Stimulated activated CD4-positive, alpha-beta T cell treated with anti-CD3 and anti-CD28 coated beads, Interleukin-15, amount 100 ng/mL, for 24 hours (primary cell): ENCODE measurements around the gene IGFN1.

Experiments
- DNase-seq: peaks from one replicate; pipeline ENCODE4 v3.0.0-alpha.2; 2020

Gene IGFN1

GRCh38 chr1:201163707-201164106, 26.9 kb upstream of the IGFN1 start:
- DNase-seq, result no peak

GRCh38 chr1:201164645-201165044, 26.0 kb upstream of the IGFN1 start:
- DNase-seq, result no peak

GRCh38 chr1:201167041-201167991, 23.3 kb upstream of the IGFN1 start:
- no peak for DNase-seq

- DNase-seq, result no peak
Observed at GRCh38 chr1:201169203-201169602, 21.4 kb upstream of the IGFN1 start.

GRCh38 chr1:201169971-201170532, 20.6 kb upstream of the IGFN1 start:
- DNase-seq, result no peak

GRCh38 chr1:201170533-201171062, 20.0 kb upstream of the IGFN1 start:
- peak; percentile 88 for DNase-seq

GRCh38 chr1:201171063-201172036, 19.3 kb upstream of the IGFN1 start:
- peak; percentile 74 for DNase-seq

- DNase-seq, result no peak
Observed at GRCh38 chr1:201172326-201172725, 18.3 kb upstream of the IGFN1 start.

- peak; percentile 24 for DNase-seq
Observed at GRCh38 chr1:201172999-201173610, 17.5 kb upstream of the IGFN1 start.

GRCh38 chr1:201173736-201174135, 16.9 kb upstream of the IGFN1 start:
- no peak for DNase-seq

- DNase-seq, result no peak
Observed at GRCh38 chr1:201175820-201176500, 14.7 kb upstream of the IGFN1 start.

- DNase-seq, result no peak
Observed at GRCh38 chr1:201176940-201177339, 13.7 kb upstream of the IGFN1 start.

- DNase-seq, result no peak
Observed at GRCh38 chr1:201178718-201179117, 11.9 kb upstream of the IGFN1 start.

GRCh38 chr1:201180141-201180540, 10.5 kb upstream of the IGFN1 start:
- no peak for DNase-seq

GRCh38 chr1:201180901-201181300, 9.7 kb upstream of the IGFN1 start:
- DNase-seq, result no peak

- DNase-seq, result no peak
Observed at GRCh38 chr1:201181323-201181722, 9.3 kb upstream of the IGFN1 start.

GRCh38 chr1:201181726-201182125, 8.9 kb upstream of the IGFN1 start:
- no peak for DNase-seq

GRCh38 chr1:201183209-201183608, 7.4 kb upstream of the IGFN1 start:
- DNase-seq, result no peak

- no peak for DNase-seq
Observed at GRCh38 chr1:201183753-201184152, 6.9 kb upstream of the IGFN1 start.

- DNase-seq, result no peak
Observed at GRCh38 chr1:201184307-201185122, 6.1 kb upstream of the IGFN1 start.

GRCh38 chr1:201185123-201185453, 5.5 kb upstream of the IGFN1 start:
- no peak for DNase-seq
